ENCODE data around the gene SNW1. TPM values are rescaled to one million over a fixed set of nuclear protein-coding genes. Genes with fewer than 3 reads are reported as not detected.
A peak's percentile ranks its signal among the peaks of the same experiment; 100 is the strongest.

SNW1 gene
- total and polyA plus RNA-seq, 2 of the 13 experiments (the other 11 are each of a cell fraction or from before 2014, with no cell fraction given), result 23.2 to 65.8 TPM

DNA sequence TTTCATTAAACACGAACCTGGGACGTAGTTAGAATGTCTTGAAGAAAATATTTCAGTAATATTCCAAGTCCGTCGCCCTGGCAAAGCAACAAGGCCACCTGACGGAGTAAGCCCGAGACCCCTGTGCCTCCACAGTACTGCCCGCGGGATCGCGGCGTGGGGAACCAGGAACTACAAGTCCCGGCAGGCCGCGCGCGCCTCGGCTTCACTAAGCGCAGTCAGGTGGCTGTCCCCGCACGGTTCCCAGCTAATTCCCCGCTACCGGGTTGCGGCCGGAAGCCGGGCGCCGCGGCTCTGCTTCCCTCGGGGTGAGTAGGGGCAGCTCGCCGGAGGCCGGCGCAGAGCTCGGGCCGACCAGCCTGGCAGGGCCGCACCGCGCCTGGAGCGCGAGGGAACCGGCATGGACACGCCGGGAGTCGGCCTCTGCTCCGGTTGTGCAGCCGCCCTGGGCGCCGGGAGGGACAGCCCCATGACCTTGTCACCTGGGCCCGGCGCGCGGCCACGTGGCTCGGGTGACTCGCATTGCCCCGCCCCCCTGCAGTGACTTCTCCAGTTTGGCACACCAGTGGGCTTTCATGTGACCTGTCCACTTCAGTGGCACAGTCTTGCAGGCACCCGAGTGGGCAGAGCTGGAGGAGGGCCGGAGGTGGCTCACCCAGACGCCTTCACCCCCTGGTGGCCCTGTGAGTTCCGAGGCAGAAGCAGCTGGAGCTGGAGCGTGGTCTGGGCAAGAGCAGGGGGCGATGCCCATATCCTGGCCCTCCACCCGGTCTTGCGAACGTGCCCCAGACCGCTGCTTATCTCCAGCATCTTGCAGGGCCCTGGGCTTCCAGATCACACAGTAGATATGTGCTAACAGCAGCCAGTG, 39.1 kb upstream of the SNW1 start, which contains the start of gene ADCK1 (continued):
- TF ChIP-seq YEATS4 (CRISPR knock-in tag; IDR thresholded peaks at IDR 0.05; ENCODE audit: borderline replicate concordance) (peak; percentile 95), HNRNPK (IDR thresholded peaks at IDR 0.05; ENCODE audit: low read depth, low read length, poor library complexity, severe bottlenecking) (peak; percentile 37), ZNF709 (CRISPR knock-in tag; IDR thresholded peaks at IDR 0.05) (peak; percentile 50), HOXA7 (CRISPR knock-in tag; IDR thresholded peaks at IDR 0.05) (no peak), EED (CRISPR knock-in tag; IDR thresholded peaks at IDR 0.05) (0 out of 2 replicates have a peak, but pooled peaks have one; percentile 42), ZNF251 (CRISPR knock-in tag; IDR thresholded peaks at IDR 0.05) (no peak), SETDB1 (CRISPR knock-in tag; IDR thresholded peaks at IDR 0.05; ENCODE audit: borderline replicate concordance) (no peak), DNMT1 (CRISPR knock-in tag; IDR thresholded peaks at IDR 0.05) (peak; percentile 91), TBX3 (IDR thresholded peaks at IDR 0.05; ENCODE audit: borderline replicate concordance) (peak; percentile 38; the same call in 1 of the 2 replicates), TCF12 (IDR thresholded peaks at IDR 0.05) (no peak), TCF12 (CRISPR knock-in tag; IDR thresholded peaks at IDR 0.05) (peak; percentile 86), LCORL (IDR thresholded peaks at IDR 0.05) (no peak), LCORL (CRISPR knock-in tag; IDR thresholded peaks at IDR 0.05) (peak; percentile 37; the same call in 1 of the 2 replicates), ZNF557 (CRISPR knock-in tag; IDR thresholded peaks at IDR 0.05) (no peak), ZNF737 (CRISPR knock-in tag; IDR thresholded peaks at IDR 0.05; ENCODE audit: borderline replicate concordance) (no peak), MAZ (IDR thresholded peaks at IDR 0.05; ENCODE audit: borderline replicate concordance, low read depth, low read length) (no peak), MAZ (CRISPR knock-in tag; IDR thresholded peaks at IDR 0.05; ENCODE audit: low read depth) (0 out of 2 replicates have a peak, but pooled peaks have one; percentile 67)
- TF ChIP-seq, protein P1, sequence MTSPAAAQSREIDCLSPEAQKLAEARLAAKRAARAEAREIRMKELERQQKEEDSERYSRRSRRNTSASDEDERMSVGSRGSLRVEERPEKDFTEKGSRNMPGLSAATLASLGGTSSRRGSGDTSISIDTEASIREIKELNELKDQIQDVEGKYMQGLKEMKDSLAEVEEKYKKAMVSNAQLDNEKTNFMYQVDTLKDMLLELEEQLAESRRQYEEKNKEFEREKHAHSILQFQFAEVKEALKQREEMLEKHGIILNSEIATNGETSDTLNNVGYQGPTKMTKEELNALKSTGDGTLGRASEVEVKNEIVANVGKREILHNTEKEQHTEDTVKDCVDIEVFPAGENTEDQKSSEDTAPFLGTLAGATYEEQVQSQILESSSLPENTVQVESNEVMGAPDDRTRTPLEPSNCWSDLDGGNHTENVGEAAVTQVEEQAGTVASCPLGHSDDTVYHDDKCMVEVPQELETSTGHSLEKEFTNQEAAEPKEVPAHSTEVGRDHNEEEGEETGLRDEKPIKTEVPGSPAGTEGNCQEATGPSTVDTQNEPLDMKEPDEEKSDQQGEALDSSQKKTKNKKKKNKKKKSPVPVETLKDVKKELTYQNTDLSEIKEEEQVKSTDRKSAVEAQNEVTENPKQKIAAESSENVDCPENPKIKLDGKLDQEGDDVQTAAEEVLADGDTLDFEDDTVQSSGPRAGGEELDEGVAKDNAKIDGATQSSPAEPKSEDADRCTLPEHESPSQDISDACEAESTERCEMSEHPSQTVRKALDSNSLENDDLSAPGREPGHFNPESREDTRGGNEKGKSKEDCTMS (CRISPR knock-in tag; conservative IDR thresholded peaks at IDR 0.05), result no peak
- TF ChIP-seq, protein P2, sequence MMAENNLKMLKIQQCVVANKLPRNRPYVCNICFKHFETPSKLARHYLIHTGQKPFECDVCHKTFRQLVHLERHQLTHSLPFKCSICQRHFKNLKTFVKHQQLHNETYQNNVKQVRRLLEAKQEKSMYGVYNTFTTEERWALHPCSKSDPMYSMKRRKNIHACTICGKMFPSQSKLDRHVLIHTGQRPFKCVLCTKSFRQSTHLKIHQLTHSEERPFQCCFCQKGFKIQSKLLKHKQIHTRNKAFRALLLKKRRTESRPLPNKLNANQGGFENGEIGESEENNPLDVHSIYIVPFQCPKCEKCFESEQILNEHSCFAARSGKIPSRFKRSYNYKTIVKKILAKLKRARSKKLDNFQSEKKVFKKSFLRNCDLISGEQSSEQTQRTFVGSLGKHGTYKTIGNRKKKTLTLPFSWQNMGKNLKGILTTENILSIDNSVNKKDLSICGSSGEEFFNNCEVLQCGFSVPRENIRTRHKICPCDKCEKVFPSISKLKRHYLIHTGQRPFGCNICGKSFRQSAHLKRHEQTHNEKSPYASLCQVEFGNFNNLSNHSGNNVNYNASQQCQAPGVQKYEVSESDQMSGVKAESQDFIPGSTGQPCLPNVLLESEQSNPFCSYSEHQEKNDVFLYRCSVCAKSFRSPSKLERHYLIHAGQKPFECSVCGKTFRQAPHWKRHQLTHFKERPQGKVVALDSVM (CRISPR knock-in tag; IDR thresholded peaks at IDR 0.05), result peak; percentile 51
- TF ChIP-seq, protein P3, sequence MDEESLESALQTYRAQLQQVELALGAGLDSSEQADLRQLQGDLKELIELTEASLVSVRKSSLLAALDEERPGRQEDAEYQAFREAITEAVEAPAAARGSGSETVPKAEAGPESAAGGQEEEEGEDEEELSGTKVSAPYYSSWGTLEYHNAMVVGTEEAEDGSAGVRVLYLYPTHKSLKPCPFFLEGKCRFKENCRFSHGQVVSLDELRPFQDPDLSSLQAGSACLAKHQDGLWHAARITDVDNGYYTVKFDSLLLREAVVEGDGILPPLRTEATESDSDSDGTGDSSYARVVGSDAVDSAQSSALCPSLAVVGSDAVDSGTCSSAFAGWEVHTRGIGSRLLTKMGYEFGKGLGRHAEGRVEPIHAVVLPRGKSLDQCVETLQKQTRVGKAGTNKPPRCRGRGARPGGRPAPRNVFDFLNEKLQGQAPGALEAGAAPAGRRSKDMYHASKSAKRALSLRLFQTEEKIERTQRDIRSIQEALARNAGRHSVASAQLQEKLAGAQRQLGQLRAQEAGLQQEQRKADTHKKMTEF (CRISPR knock-in tag; IDR thresholded peaks at IDR 0.05), result peak; percentile 90
